Heart left ventricle (tissue), 16 donors: ENCODE measurements around the gene TMED6. TPM values are rescaled to one million over a fixed set of nuclear protein-coding genes. Genes with fewer than 3 reads are reported as not detected.

Source experiments
- ATAC-seq, 4 donors: fragments of 200-7000 bp; cut with Tn5 transposase; one replicate each; pipeline ENCODE4 v1.9.1; 2020 to 2022; ENCODE audit warnings: moderate library complexity in 4 of 4, mild to moderate bottlenecking in 3 of 4, moderate number of reproducible peaks in 1 of 4
- DNase-seq, 5 donors: peaks; one replicate each; pipeline ENCODE4 v3.0.0-alpha.2; 2020
- H3K27ac ChIP-seq, 12 donors: fragments of 200-600 bp; sonication (generic) in 4 of 12; one replicate each; pipeline versions ENCODE4 v1.5.0 to v1.8.0; 2016 to 2022; ENCODE audit warnings: mild to moderate bottlenecking in 2 of 12
- H3K27me3 ChIP-seq, 9 donors: fragments of 200-600 bp; sonication (generic) in 2 of 9; one replicate each; pipeline versions ENCODE4 v1.5.1 to v1.8.0; 2016 to 2022; ENCODE audit warnings: mild to moderate bottlenecking in 3 of 9
- H3K36me3 ChIP-seq, 9 donors: fragments of 200-600 bp; sonication (generic) in 2 of 9; one replicate each; pipeline versions ENCODE4 v1.5.0 to v1.8.0; 2018 to 2022; ENCODE audit warnings: mild to moderate bottlenecking in 2 of 9
- H3K4me1 ChIP-seq, 12 donors: fragments of 200-600 bp; sonication (generic) in 4 of 12; one replicate each; pipeline versions ENCODE4 v1.5.0 to v1.8.0; 2016 to 2022; ENCODE audit warnings: mild to moderate bottlenecking in 3 of 12
- H3K4me3 ChIP-seq, 12 donors: fragments of 200-600 bp; sonication (generic) in 4 of 12; one replicate each; pipeline versions ENCODE4 v1.5.0 to v1.8.0; 2017 to 2022; ENCODE audit warnings: mild to moderate bottlenecking in 9 of 12, moderate library complexity in 4 of 12
- H3K9me3 ChIP-seq, 12 donors: fragments of 200-600 bp; sonication (generic) in 4 of 12; one replicate each; pipeline versions ENCODE4 v1.5.0 to v1.8.0; 2016 to 2022; ENCODE audit warnings: mild to moderate bottlenecking in 1 of 12
- POLR2A ChIP-seq, 2 donors: fragments of 450-650 bp; IDR thresholded peaks; one replicate each; pipeline ENCODE4 v1.6.1; 2017; ENCODE audit warnings: antibody characterized with exemption in 2 of 2, mild to moderate bottlenecking in 2 of 2, moderate library complexity in 2 of 2
- WGBS, 4 donors: extraction: QIAGEN DNeasy Blood & Tissue Kit in 2 of 4; methylation state at CpG; one replicate each; pipeline versions ENCODE4 v1.1.5 to v1.1.7; 2013 to 2018; 5-methylcytosine and 5-hydroxymethylcytosine counted together
- intact Hi-C, 10 donors: fragments of 100-400 bp; cut with DNase I; formaldehyde crosslinking; loops; one replicate each; pipeline versions ENCODE4 v1.11.1 to v1.14.2; 2022
- polyA plus RNA-seq, 2 donors: library from polyadenylated mRNA; stranded (reverse); fragments of 200-250 nt; gene quantifications; one replicate each; pipeline ENCODE4 v1.2.3, GENCODE V29; 2013
- total RNA-seq, 9 donors: library from RNA; depleted of rRNA in 2 of 9; stranded (reverse); fragments of >200 nt in 2 of 9; fragmentation: NEBNext Ultra II Directional in 3 of 9; extraction: Animal tissue kit (Norgen Biotek cat#: 25700) in 3 of 9; gene quantifications; one replicate each; pipeline versions ENCODE4 v1.1.0 to v1.2.4, GENCODE V29; 2016 to 2023
- TF ChIP-seq, protein P1 (sequence below), 12 donors: fragments of 200-600 bp; sonication (generic) in 4 of 12; IDR thresholded peaks; one replicate each; pipeline versions ENCODE4 v1.5.0 to v1.8.0; 2018 to 2022; ENCODE audit warnings: antibody characterized with exemption in 12 of 12, mild to moderate bottlenecking in 5 of 12
- donor health status: ischemic (EF 13 %, LVEDD 7.1; RV severe dilation, severe dysfunction).
- donor health status: healthy with polysubstance abuse.
- donor health status: DM: no; HTN: yes; CAD: no.
- donor health status: DM: no; HTN: no; CAD: no.
- donor health status: ischemic (EF 25% LVEDD 6.9; RV normal size, moderate dysfunction).
- donor health status: ischemic (EF 25% LVEDD 5.7; RV mildly dilated, moderate dysfunction).
- donor health status: healthy.
- donor health status: DM: yes; HTN: yes; CAD: no.
- donor health status: ischemic (EF 35%, LVEDD 5.7; RV mildly dilated, moderate dysfunction).
- donor health status: nonischemic (EF 11% LVEDD 7.7; RV severe dilation, severe dysfunction).
- donor health status: DM: yes; HTN: yes; CAD: no.
- donor health status: PGD.
- donor health status: ischemic (EF 29% LVEDD 5.4; RV normal size, mild dysfunction).
- donor health status: nonischemic (EF 23%, LVEDD 6.1; RV moderate dilation, normal function).

TMED6 gene
- total and polyA plus RNA-seq, 11 donors = 0.08 to 0.76 (median 0.56) TPM; not detected in 8

DNA sequence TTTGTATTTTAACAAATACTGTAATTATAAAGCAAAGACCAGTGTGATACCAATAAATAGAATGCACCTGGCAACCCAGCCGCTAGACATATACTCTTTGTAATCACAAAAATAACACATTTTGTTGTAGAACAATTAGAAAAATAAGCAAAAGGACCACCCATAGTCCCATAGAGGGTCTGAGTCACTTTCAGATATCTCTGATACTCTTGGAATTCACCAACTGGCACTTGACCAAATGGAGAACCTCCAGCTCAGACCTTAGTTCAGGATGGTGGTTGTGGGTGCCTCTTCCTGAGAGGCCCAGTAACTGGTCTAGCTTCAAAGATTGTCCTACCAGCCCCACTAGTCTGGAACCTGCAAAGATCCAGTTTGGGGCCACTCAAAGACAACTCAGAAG is 35.0 kb upstream of the TMED6 start:
- DNase-seq (no peak), ATAC-seq (no peak)
- H3K27ac ChIP-seq = peak overlapping the region in 5 of 12 donors; percentile 90 to 93 (median 92)
- TF ChIP-seq POLR2A (IDR thresholded peaks at IDR 0.05) = no peak
- TF ChIP-seq, protein P1, sequence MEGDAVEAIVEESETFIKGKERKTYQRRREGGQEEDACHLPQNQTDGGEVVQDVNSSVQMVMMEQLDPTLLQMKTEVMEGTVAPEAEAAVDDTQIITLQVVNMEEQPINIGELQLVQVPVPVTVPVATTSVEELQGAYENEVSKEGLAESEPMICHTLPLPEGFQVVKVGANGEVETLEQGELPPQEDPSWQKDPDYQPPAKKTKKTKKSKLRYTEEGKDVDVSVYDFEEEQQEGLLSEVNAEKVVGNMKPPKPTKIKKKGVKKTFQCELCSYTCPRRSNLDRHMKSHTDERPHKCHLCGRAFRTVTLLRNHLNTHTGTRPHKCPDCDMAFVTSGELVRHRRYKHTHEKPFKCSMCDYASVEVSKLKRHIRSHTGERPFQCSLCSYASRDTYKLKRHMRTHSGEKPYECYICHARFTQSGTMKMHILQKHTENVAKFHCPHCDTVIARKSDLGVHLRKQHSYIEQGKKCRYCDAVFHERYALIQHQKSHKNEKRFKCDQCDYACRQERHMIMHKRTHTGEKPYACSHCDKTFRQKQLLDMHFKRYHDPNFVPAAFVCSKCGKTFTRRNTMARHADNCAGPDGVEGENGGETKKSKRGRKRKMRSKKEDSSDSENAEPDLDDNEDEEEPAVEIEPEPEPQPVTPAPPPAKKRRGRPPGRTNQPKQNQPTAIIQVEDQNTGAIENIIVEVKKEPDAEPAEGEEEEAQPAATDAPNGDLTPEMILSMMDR (IDR thresholded peaks at IDR 0.05) = no peak
- no peaks in the 10 kb centered on the region for H3K27me3 ChIP-seq
- H3K4me1 ChIP-seq = peaks cover 0 to 24% (median 15%) of the 10 kb centered on the region in 12 donors
- 74 to 86% (median 81%) methylated on average over 1 of the region's 1 CpG for WGBS, 4 donors
- intact Hi-C loops = loop anchor here in 1 of 10 donors (5.0 kb wide), 1 partner anchor 176 kb away; no protein-coding TSS in a partner anchor
- H3K9me3 ChIP-seq = no peaks in the 10 kb centered on the region
- peaks cover 0 to 30% (median 28%) of the 10 kb centered on the region in 9 donors for H3K36me3 ChIP-seq
- H3K4me3 ChIP-seq = peak overlapping the region in 7 of 12 donors; percentile 68 to 80 (median 73)

DNA sequence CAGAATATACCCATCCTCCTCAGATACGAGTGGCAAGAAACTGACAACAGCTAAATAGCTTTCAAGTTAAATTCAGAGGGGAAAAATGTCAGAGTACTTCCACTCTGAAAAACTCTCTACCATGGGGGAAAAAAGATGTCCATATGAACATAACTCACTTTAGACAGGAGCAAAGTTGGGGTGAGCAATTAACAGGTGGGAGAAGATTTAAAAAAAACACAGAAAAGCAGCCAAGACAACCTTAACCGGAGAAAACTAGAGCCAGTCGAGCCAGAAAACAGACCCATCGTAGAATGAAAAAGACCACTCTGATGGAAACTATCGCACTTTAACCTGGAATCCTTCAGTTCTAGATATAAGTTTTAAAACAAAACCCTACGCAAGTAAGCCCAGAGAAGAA is 33.4 kb upstream of the TMED6 start:
- intact Hi-C loops = loop anchor here in 1 of 10 donors (5.0 kb wide), 1 partner anchor 177 kb away; no protein-coding TSS in a partner anchor
- DNase-seq = no peak
- ATAC-seq = no peak
- Histone ChIP-seq H3K27me3 (no peaks in the 10 kb centered on the region), H3K36me3 (peaks cover 0 to 46% (median 42%) of the 10 kb centered on the region in 9 donors), H3K9me3 (no peaks in the 10 kb centered on the region), H3K27ac (peak overlapping the region; percentile 71 to 97 (median 91)), H3K4me3 (peak overlapping the region; percentile 58 to 86 (median 72)), H3K4me1 (peaks cover 0 to 32% (median 18%) of the 10 kb centered on the region in 12 donors)
- WGBS, 4 donors = 5 to 6% (median 6%) methylated on average over 6 of the region's 6 CpGs
- no peak for TF ChIP-seq POLR2A (IDR thresholded peaks at IDR 0.05)
- TF ChIP-seq, protein P1 (IDR thresholded peaks at IDR 0.05) = no peak

DNA sequence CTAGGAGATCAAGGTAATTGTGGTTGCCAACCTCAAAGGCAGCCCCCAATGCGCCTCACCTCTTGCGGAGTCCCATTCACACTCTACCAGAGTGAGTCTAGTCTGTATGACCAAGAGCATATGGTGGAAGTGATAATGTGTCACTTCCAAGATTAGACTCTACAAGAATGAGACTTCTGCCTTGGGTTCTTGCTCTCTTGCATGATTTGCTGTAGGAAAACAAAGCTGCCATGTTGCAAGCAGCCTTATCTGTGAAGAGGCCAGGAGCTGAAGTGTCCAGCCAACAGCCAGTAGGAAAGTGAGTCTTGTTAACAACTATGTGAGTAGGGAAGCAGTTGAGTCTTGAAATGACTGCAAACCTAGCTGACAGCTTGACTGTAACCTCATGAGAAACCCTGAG is 30.8 kb upstream of the TMED6 start:
- ATAC-seq (no peak), DNase-seq (no peak)
- TF ChIP-seq POLR2A (IDR thresholded peaks at IDR 0.05) = no peak
- TF ChIP-seq, protein P1 (IDR thresholded peaks at IDR 0.05) = no peak
- Histone ChIP-seq H3K36me3 (peaks cover 0 to 72% (median 68%) of the 10 kb centered on the region in 9 donors), H3K27ac (no peak overlapping the region), H3K4me1 (peaks cover 0 to 39% (median 18%) of the 10 kb centered on the region in 12 donors), H3K4me3 (no peak overlapping the region), H3K9me3 (no peaks in the 10 kb centered on the region), H3K27me3 (no peaks in the 10 kb centered on the region)
- 89 to 99% (median 96%) methylated on average over 2 of the region's 2 CpGs for WGBS, 4 donors
- intact Hi-C loops = no loop called here

DNA sequence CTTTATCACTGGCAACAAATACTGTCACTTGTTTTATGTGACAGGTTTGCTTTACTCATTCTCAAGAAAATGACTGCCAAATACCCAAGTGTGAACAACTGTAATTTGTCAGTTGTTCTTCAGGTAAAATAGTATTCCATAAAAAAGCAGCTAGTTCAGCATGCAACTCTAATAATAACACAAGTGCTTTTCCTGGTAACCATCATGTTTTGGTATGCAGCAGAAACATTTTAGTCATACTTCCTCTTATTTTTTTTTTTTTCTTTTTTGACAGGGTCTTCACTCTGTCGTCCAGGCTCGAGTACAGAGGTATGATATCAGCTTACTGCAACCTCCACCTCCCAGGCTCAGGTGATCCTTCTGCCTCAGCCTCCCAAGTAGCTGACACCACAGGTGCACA is 29.6 kb upstream of the TMED6 start:
- TF ChIP-seq POLR2A (IDR thresholded peaks at IDR 0.05) = no peak
- TF ChIP-seq, protein P1 (IDR thresholded peaks at IDR 0.05) = no peak
- DNase-seq (no peak), ATAC-seq (no peak)
- Histone ChIP-seq H3K27ac (peak overlapping the region in 1 of 12 donors; percentile 7), H3K27me3 (no peaks in the 10 kb centered on the region), H3K4me3 (no peak overlapping the region), H3K9me3 (no peaks in the 10 kb centered on the region), H3K36me3 (peaks cover 0 to 78% (median 73%) of the 10 kb centered on the region in 9 donors), H3K4me1 (peaks cover 0 to 36% (median 15%) of the 10 kb centered on the region in 12 donors)
- 38 to 52% (median 50%) methylated on average over 2 of the region's 2 CpGs for WGBS, 4 donors
- intact Hi-C loops = no loop called here
